ENCODE data around the gene PKD1.
"Not testable (repeated sequence)": the region's sequence is repeated elsewhere in the genome, so short reads cannot be mapped to it uniquely, and the experiment has no call there.

Gene PKD1

GRCh38 chr16:2147378-2147777 is 11.7 kb upstream of the PKD1 start:
- no peak for TF ChIP-seq CTCF (IDR thresholded peaks at IDR 0.05; ENCODE audit: control insufficient read depth, insufficient read depth, low read depth, low read length, missing control alignments)
- DNase-seq (ENCODE audit: low read depth) = no peak
- no peak overlapping the region for H3K4me3 ChIP-seq (ENCODE audit: control insufficient read depth, low read depth, low read length)

GRCh38 chr16:2145843-2146242 is 10.1 kb upstream of the PKD1 start:
- DNase-seq (ENCODE audit: low read depth) = no peak
- no peak overlapping the region for H3K4me3 ChIP-seq (ENCODE audit: control insufficient read depth, low read depth, low read length)
- no peak for TF ChIP-seq CTCF (IDR thresholded peaks at IDR 0.05; ENCODE audit: control insufficient read depth, insufficient read depth, low read depth, low read length, missing control alignments)

- H3K4me3 ChIP-seq (ENCODE audit: control insufficient read depth, low read depth, low read length) = no peak overlapping the region
- DNase-seq (ENCODE audit: low read depth) = no peak
- no peak for TF ChIP-seq CTCF (IDR thresholded peaks at IDR 0.05; ENCODE audit: control insufficient read depth, insufficient read depth, low read depth, low read length, missing control alignments)
Measured at GRCh38 chr16:2143878-2144485, 8.3 kb upstream of the PKD1 start.

GRCh38 chr16:2142942-2143877 is 7.5 kb upstream of the PKD1 start:
- DNase-seq (ENCODE audit: low read depth) = no peak
- no peak overlapping the region for H3K4me3 ChIP-seq (ENCODE audit: control insufficient read depth, low read depth, low read length)
- no peak for TF ChIP-seq CTCF (IDR thresholded peaks at IDR 0.05; ENCODE audit: control insufficient read depth, insufficient read depth, low read depth, low read length, missing control alignments)

- H3K4me3 ChIP-seq (ENCODE audit: control insufficient read depth, low read depth, low read length) = peak overlapping the region; percentile 61
- DNase-seq (ENCODE audit: low read depth) = not testable (repeated sequence)
Measured at GRCh38 chr16:2135071-2135470, 627 bp downstream of the PKD1 start.

- H3K4me3 ChIP-seq (ENCODE audit: control insufficient read depth, low read depth, low read length) = peak overlapping the region; percentile 36
- DNase-seq (ENCODE audit: low read depth) = not testable (repeated sequence)
Measured at GRCh38 chr16:2133797-2134196, 1.9 kb downstream of the PKD1 start.

- H3K4me3 ChIP-seq (ENCODE audit: control insufficient read depth, low read depth, low read length); DNase-seq (ENCODE audit: low read depth): not testable (repeated sequence)
Measured at GRCh38 chr16:2129890-2130447, 5.7 kb downstream of the PKD1 start.

- H3K4me3 ChIP-seq (ENCODE audit: control insufficient read depth, low read depth, low read length) = not testable (repeated sequence)
- peak; percentile 66 for DNase-seq (ENCODE audit: low read depth)
Measured at GRCh38 chr16:2129251-2129650, 6.4 kb downstream of the PKD1 start.

- H3K4me3 ChIP-seq (ENCODE audit: control insufficient read depth, low read depth, low read length); DNase-seq (ENCODE audit: low read depth): not testable (repeated sequence)
Measured at GRCh38 chr16:2127630-2128280, 7.9 kb downstream of the PKD1 start.

- DNase-seq (ENCODE audit: low read depth); H3K4me3 ChIP-seq (ENCODE audit: control insufficient read depth, low read depth, low read length): not testable (repeated sequence)
Measured at GRCh38 chr16:2126928-2127556, 8.7 kb downstream of the PKD1 start.

- not testable (repeated sequence) for DNase-seq (ENCODE audit: low read depth); H3K4me3 ChIP-seq (ENCODE audit: control insufficient read depth, low read depth, low read length)
Measured at GRCh38 chr16:2126161-2126743, 9.4 kb downstream of the PKD1 start.

- DNase-seq (ENCODE audit: low read depth); H3K4me3 ChIP-seq (ENCODE audit: control insufficient read depth, low read depth, low read length): not testable (repeated sequence)
Measured at GRCh38 chr16:2125609-2126008, 10.1 kb downstream of the PKD1 start.

All from AG09309 (cell line).